ENCODE data around the gene GFRA1.

Gene GFRA1

DNA sequence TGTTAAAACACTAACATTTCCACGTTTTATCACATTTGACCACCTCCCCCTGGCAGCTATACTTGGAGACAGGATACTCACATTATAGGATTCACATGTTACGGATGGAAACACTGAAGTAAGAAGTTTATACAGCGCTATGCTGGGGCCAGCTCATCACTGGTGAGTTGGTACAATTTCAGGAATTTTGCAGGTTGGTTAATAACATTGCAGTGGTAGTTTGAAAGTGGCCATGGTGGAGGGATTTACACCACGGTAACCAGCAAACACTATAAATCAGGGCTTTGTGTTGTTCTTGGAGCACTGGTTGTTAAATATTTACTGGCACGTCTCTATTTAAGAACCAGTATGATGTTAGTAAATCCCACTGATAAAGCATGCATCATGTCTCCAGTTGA lies 174.0 kb downstream of the GFRA1 start:
- no peak for DNase-seq (ENCODE audit: low spot score)

GRCh38 chr10:116098411-116099022 lies 174.5 kb downstream of the GFRA1 start:
- no peak for DNase-seq (ENCODE audit: low spot score)

- no peak for DNase-seq (ENCODE audit: low spot score)
These were observed 175.7 kb downstream of the GFRA1 start for GRCh38 chr10:116097239-116097784.

DNA sequence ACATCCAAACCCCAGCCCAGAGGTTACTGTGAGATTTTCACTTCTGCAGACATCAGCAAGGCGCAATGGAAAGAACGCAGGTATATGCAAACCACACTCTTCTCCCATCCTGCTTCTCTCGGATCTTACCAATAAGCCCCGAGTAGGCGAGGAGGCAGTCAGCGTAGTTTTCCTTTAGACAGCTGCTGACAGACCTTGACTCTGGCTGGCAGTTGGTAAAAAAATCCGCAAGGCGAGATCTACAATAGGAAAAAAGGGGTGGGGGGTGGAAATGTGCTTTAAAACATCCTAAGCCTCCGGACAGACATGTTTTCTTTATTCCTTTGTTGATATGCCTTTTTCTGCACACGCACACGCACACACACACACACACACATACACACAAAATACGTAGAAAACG lies 176.5 kb downstream of the GFRA1 start:
- no peak for DNase-seq (ENCODE audit: low spot score)

- no peak for DNase-seq (ENCODE audit: low spot score)
These were observed 178.7 kb downstream of the GFRA1 start for GRCh38 chr10:116094356-116094755.

DNA sequence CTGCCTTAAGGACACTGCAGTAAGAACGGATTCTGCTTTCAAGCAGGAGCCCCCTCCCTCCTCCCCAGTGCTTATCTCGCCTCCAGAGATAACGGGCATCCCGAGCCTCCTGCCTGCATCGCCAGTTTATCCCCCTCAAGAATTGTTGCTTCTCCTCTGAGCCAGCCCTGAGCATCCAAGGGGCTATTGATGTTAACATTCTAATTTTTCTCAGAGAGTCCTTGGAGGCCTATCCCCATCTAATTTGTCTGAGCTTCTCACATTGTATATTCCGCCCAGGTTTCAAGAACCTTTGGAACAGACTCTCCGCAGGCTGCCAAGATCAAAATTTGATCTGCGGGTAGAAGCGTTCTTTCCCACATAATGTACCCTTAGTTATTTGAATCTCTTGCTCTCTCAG lies 180.0 kb downstream of the GFRA1 start:
- DNase-seq (ENCODE audit: low spot score) = no peak

DNA sequence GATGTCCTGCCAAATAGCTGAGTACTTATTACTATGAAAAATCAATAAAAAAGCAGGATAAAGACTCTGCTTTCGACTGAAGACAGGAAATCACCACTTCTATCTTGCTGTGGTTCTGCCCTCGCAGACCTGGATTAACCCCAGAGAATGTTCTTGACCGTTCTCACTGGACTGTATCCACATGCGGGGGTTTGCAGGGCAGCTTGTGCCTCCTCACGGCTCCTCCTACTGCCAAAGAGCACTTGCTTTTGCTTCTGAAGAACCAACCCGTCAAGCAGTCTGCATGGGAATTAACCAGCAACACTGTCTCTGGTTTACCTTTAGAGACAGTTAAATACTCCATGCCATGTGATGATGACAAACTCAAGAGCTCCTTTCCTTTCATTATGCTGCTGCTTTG lies 184.0 kb downstream of the GFRA1 start:
- DNase-seq (ENCODE audit: low spot score) = no peak

DNA sequence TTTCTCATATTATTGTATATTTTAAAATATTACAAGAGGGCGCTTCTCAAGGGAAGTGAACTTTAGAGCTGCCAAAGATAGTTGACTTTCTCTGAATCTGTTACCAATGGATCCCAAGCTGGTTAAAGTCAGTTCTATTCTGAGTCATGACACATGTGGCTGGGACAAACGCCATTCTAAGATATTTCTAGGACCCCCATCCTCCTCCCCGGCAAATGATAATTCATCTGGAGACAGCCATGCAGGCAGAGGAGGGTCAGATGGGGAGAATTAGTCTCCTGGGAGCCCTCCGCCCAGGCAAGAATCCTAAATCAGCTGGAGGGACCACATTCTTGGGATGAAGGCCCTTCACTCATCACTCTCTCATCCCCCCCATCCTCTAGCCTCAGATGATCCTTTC lies 187.7 kb downstream of the GFRA1 start:
- no peak for DNase-seq (ENCODE audit: low spot score)

- DNase-seq (ENCODE audit: low spot score) = no peak
These were observed 188.8 kb downstream of the GFRA1 start for GRCh38 chr10:116084161-116084560.

DNA sequence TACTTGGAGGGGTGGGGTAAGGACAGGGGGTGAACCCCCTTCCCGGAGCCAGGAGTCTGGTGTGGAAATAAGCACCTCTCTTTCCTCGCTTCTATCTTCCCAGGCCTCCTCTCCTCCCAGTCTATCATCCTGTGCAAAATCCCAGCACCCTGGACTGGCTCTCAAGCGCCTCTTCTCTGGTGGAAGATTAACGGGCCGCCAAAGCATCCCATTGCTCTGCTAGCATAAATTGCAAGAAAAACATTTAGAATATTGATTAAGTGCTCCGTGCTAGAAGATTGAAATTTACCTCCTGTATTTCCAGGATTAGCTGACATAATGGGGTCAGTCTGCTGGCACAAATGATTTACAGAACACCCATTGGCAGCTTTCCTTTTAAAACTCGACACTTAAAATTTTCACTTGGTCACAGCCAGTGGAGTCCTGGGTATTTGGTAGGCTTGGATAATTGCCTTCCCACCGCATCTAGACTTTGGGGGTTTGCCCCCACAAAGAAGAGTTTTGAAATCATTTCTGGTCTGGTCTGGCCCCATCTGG lies 189.7 kb downstream of the GFRA1 start:
- no peak for DNase-seq (ENCODE audit: low spot score)

DNA sequence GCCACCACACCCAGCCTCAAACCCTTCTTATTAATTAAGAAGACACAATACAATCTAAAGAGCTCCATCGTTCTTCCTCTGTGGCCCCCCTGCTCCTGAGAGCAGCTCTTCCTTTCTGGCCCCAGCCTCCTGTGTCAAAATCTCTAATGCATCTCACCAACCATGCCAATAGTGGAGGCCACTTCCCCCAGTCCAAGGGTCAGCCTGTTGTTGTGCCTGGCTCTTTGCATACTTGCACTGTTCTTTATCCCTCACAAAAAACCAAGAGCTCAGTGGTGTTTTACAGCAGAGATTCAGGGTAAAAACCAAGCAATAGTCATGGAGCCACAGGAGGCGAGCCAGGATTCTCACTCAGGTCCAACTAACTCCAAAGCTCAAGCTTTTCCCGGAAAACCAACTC lies 190.2 kb downstream of the GFRA1 start:
- no peak for DNase-seq (ENCODE audit: low spot score)

DNA sequence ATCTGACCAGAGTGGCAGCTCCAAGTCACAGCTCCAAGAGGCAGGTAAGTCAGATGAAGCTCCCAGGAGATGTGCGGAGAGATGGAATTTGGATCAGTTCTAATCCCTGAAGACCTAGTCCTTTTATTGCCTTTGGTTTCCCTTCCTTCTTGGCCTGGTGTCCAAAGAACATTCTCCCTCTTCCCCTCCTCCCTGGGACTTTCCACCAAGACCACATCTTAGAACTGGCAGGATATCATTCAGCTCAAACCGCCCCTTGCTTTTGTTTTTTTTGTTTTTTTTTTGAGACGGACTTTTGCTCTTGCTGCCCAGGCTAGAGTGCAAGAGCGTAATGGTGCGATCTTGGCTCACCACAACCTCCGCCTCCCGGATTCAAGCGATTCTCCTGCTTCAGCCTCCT lies 190.8 kb downstream of the GFRA1 start:
- DNase-seq (ENCODE audit: low spot score) = no peak

GRCh38 chr10:116080553-116080952 lies 192.5 kb downstream of the GFRA1 start:
- DNase-seq (ENCODE audit: low spot score) = no peak

DNA sequence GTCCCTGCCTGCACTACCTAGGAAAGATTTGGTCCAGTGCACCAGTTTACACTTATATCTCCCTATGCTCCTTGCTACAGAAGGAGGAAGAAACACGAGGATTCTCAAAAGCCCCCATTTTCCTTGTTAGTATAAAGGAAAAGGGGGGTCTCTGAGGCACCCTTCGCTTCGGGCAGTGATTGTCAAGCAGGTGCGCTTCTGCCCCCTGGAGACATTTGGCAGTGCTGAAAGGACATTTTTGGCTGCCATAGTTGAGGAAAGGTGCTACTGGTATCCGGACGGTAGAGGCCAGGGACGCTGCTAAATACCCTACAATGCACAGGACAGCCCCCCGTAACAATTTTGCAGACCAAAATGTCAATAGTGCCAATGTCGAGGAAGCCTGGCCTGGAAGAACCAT lies 193.7 kb downstream of the GFRA1 start:
- DNase-seq (ENCODE audit: low spot score) = no peak

DNA sequence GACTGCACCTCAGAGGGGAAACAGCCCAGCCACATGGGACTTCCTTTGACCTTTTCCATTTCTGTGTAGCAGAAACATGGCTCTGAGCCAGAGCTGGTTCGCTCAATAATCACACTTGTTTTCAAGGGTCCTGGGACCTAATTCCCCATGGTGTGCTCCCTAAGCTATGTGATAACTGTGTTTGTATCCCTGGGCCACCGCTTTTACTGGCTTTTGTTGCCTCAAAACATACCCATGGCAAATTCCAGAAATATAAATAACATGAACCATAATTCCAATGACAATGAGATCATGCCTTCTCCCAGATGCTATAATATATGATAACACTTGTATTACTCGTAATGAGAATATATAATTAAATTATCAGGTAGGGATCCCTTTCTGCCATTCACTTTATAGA lies 196.4 kb downstream of the GFRA1 start:
- DNase-seq (ENCODE audit: low spot score) = no peak

- DNase-seq (ENCODE audit: low spot score) = no peak
These were observed 199.5 kb downstream of the GFRA1 start for GRCh38 chr10:116073510-116073909.

GRCh38 chr10:116073001-116073400 lies 200.0 kb downstream of the GFRA1 start:
- DNase-seq (ENCODE audit: low spot score) = no peak

DNA sequence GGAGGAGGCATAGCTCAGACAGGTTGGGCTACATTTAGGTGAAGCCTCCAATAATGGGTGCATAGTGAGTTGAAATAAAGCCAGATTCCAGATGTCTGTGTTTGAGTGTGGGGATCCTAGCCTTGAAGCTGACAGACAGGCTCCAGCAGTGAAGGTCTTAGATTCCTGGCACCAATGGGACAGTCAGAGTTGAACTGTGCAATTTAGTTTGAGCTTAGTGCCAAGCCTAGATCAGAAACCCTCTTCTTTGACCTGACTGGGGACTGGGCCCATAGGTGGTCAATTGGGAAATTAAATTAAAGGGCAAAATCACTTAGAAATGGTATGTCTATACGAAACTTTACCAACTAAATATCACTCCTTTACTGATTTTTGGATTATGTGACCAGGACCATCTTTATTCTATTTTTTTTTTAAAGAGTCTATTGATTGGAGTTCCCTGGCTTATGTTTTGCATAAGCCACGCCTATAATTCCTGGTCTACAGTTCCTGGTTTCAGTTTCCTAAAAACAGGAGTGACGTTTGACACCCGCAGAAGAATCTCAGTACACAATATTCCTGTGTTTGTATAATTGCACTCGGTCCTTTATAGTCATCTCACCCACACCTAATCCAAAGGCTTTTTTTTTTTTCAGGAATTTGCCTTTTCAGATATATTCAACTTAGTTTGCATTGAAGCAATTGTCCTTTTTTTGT lies 201.4 kb downstream of the GFRA1 start:
- no peak for DNase-seq (ENCODE audit: low spot score)

GRCh38 chr10:116070743-116071320 lies 202.2 kb downstream of the GFRA1 start:
- no peak for DNase-seq (ENCODE audit: low spot score)

GRCh38 chr10:116069856-116070255 lies 203.2 kb downstream of the GFRA1 start:
- DNase-seq (ENCODE audit: low spot score) = no peak

GRCh38 chr10:116067825-116068224 lies 205.2 kb downstream of the GFRA1 start:
- no peak for DNase-seq (ENCODE audit: low spot score)

GRCh38 chr10:116063107-116063506 lies 209.9 kb downstream of the GFRA1 start:
- no peak for DNase-seq (ENCODE audit: low spot score)

- no peak for DNase-seq (ENCODE audit: low spot score)
These were observed 212.1 kb downstream of the GFRA1 start for GRCh38 chr10:116060864-116061263.
